ENCODE data around the gene GCC1.

The GCC1 gene

GRCh38 chr7:127536394-127536691, 49.1 kb downstream of the GCC1 start:
- H3K4me3 ChIP-seq (ENCODE audit: low read depth, low read length): no peak overlapping the region
- no peak for DNase-seq (ENCODE audit: low read depth)
- in situ Hi-C loops (cut with HindIII; ENCODE audit: low sequenced_read_pairs): no loop called here
- no peak for TF ChIP-seq CTCF (IDR thresholded peaks at IDR 0.05; ENCODE audit: low read depth, low read length, missing control alignments)

GRCh38 chr7:127535546-127536393, 49.6 kb downstream of the GCC1 start:
- in situ Hi-C loops (cut with HindIII; ENCODE audit: low sequenced_read_pairs): no loop called here
- no peak overlapping the region for H3K4me3 ChIP-seq (ENCODE audit: low read depth, low read length)
- no peak for DNase-seq (ENCODE audit: low read depth)
- TF ChIP-seq CTCF (IDR thresholded peaks at IDR 0.05; ENCODE audit: low read depth, low read length, missing control alignments): no peak

- DNase-seq (ENCODE audit: low read depth): no peak
- in situ Hi-C loops (cut with HindIII; ENCODE audit: low sequenced_read_pairs): no loop called here
- no peak overlapping the region for H3K4me3 ChIP-seq (ENCODE audit: low read depth, low read length)
- TF ChIP-seq CTCF (IDR thresholded peaks at IDR 0.05; ENCODE audit: low read depth, low read length, missing control alignments): no peak
Measured at GRCh38 chr7:127534636-127535035, 50.8 kb downstream of the GCC1 start.

- DNase-seq (ENCODE audit: low read depth): no peak
- TF ChIP-seq CTCF (IDR thresholded peaks at IDR 0.05; ENCODE audit: low read depth, low read length, missing control alignments): no peak
- no peak overlapping the region for H3K4me3 ChIP-seq (ENCODE audit: low read depth, low read length)
- in situ Hi-C loops (cut with HindIII; ENCODE audit: low sequenced_read_pairs): no loop called here
Measured at GRCh38 chr7:127532736-127533135, 52.7 kb downstream of the GCC1 start.

- no peak for DNase-seq (ENCODE audit: low read depth)
- H3K4me3 ChIP-seq (ENCODE audit: low read depth, low read length): no peak overlapping the region
- in situ Hi-C loops (cut with HindIII; ENCODE audit: low sequenced_read_pairs): no loop called here
- TF ChIP-seq CTCF (IDR thresholded peaks at IDR 0.05; ENCODE audit: low read depth, low read length, missing control alignments): no peak
Measured at GRCh38 chr7:127532151-127532550, 53.2 kb downstream of the GCC1 start.
